Activated CD8-positive, alpha-beta T cell treated with anti-CD3 and anti-CD28 coated beads, Interleukin-2, amount 10 ng/mL, durations not matched to agents 7 days and 5 days (primary cell): ENCODE results near the gene PLG. TPM values are rescaled to one million over a fixed set of nuclear protein-coding genes. Genes with fewer than 3 reads are reported as not detected.
"Not testable (repeated sequence)": the region's sequence is repeated elsewhere in the genome, so short reads cannot be mapped to it uniquely, and the experiment has no call there.

ENCODE experiments used
- ATAC-seq: fragments of 150-1000 bp; cut with Tn5 transposase; one replicate; pipeline ENCODE4 v1.10.0; 2021; ENCODE audit warnings: moderate library complexity
- CTCF ChIA-PET: fragments of 350-600 bp; sonication (Branson Sonifier 250); formaldehyde crosslinking; loops from one replicate; lab custom pipeline; 2021; ENCODE audit warnings: antibody characterized with exemption; lab: Charles Lee
- POLR2A ChIA-PET: fragments of 350-600 bp; sonication (Branson Sonifier 250); formaldehyde crosslinking; loops from one replicate; lab custom pipeline; 2021; ENCODE audit warnings: antibody characterized with exemption; lab: Charles Lee
- DNase-seq: peaks from one replicate; pipeline ENCODE4 v3.0.0-alpha.2; 2020
- H3K27ac Mint-ChIP-seq: one replicate; pipeline ENCODE4 v1.8.0; 2021; ENCODE audit warnings: mild to moderate bottlenecking, mixed read lengths
- H3K27me3 Mint-ChIP-seq: one replicate; pipeline ENCODE4 v1.8.0; 2021; ENCODE audit warnings: low read depth, mixed read lengths
- H3K36me3 Mint-ChIP-seq: one replicate; pipeline ENCODE4 v1.8.0; 2021; ENCODE audit warnings: low read depth, mixed read lengths
- H3K4me1 Mint-ChIP-seq: one replicate; pipeline ENCODE4 v1.8.0; 2021; ENCODE audit warnings: low read depth, mixed read lengths
- H3K4me3 Mint-ChIP-seq: one replicate; pipeline ENCODE4 v1.8.0; 2021; ENCODE audit warnings: mild to moderate bottlenecking, mixed read lengths
- H3K9me3 Mint-ChIP-seq: one replicate; pipeline ENCODE4 v1.8.0; 2022; ENCODE audit warnings: mixed read lengths; ENCODE audit not compliant: insufficient read depth
- total RNA-seq, 2 experiments: library from RNA; stranded (reverse); gene quantifications; one replicate each; pipeline ENCODE4 v1.2.3, GENCODE V29; 2021

Gene PLG
- total RNA-seq, 2 experiments from 2014 or later, result 0.55 TPM; not detected in 1

DNA sequence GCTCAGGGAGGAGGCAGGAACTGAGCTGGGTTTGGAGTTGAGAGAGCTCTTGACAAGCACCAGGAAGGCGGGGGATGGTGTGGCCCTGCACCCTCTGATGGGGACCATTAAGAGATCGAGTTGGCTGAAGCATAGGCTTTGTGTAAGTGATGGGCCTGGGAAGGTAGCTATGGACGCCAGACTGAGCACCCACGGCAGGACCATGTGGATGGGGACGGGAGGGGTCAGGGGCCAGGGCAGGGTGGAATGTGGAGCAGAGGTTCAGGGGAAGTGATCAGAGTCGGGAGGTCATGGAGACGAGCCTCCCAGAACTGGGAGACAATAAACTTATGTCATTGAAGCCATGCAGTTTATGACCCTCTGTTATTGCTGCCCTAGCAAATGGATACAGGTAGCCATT, 81.7 kb downstream of the PLG start:
- ChIA-PET POLR2A (no interaction called here), CTCF (no interaction called here)
- peaks cover 8% of the 10 kb centered on the region for H3K9me3 Mint-ChIP-seq
- H3K27ac Mint-ChIP-seq, result no peak overlapping the region
- no peak overlapping the region for H3K4me3 Mint-ChIP-seq
- H3K36me3 Mint-ChIP-seq, result no peaks in the 10 kb centered on the region
- DNase-seq (no peak), ATAC-seq (no peak)
- H3K27me3 Mint-ChIP-seq, result no peaks in the 10 kb centered on the region
- no peaks in the 10 kb centered on the region for H3K4me1 Mint-ChIP-seq

DNA sequence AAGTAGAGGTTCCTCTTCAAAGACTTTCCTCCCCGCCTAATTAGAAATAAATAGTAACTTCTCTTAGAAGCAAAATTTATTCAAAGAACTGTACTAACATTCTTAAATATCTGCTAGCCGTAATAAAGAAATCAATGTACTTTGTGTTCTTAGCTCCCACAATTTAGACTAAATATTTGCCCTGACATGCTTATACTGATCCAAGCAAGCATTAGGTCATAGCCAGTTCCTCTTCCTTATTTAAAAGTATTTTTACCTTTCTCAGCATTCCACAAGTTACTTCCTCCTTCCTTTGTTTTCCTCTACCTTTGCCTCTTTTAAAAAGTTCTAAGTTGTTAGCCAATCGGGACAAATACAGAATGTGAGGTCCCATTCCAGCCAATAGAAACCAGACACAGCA, 86.1 kb downstream of the PLG start:
- H3K36me3 Mint-ChIP-seq, H3K4me3 Mint-ChIP-seq, H3K27ac Mint-ChIP-seq, CTCF ChIA-PET, DNase-seq, H3K27me3 Mint-ChIP-seq, POLR2A ChIA-PET, H3K4me1 Mint-ChIP-seq, ATAC-seq: not testable (repeated sequence)
- H3K9me3 Mint-ChIP-seq, result peaks cover 14% of the 10 kb centered on the region

DNA sequence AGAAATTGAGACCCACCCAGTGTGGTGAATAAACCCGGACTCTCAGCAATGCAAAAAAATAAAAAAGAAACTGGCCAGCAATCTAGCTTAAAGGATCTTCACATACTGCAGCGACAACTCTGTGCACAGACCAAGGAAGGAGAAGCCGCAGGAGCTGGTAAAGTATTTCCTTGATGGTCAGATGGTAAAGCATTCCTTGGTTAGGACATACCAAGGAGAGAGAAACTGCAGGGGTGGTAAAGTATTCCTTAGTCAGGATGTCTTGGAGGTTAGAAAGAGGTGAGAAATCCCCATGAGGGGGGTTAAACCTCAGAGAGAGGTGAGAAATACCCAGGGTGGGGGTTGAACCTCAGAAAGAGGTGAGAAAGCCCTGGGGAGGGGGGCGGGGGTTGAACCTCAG, 86.8 kb downstream of the PLG start:
- no peaks in the 10 kb centered on the region for H3K36me3 Mint-ChIP-seq
- no peak overlapping the region for H3K4me3 Mint-ChIP-seq
- no peak overlapping the region for H3K27ac Mint-ChIP-seq
- no peaks in the 10 kb centered on the region for H3K27me3 Mint-ChIP-seq
- no peaks in the 10 kb centered on the region for H3K4me1 Mint-ChIP-seq
- CTCF ChIA-PET, result no interaction called here
- POLR2A ChIA-PET, result no interaction called here
- DNase-seq (no peak), ATAC-seq (no peak)
- peaks cover 14% of the 10 kb centered on the region for H3K9me3 Mint-ChIP-seq

DNA sequence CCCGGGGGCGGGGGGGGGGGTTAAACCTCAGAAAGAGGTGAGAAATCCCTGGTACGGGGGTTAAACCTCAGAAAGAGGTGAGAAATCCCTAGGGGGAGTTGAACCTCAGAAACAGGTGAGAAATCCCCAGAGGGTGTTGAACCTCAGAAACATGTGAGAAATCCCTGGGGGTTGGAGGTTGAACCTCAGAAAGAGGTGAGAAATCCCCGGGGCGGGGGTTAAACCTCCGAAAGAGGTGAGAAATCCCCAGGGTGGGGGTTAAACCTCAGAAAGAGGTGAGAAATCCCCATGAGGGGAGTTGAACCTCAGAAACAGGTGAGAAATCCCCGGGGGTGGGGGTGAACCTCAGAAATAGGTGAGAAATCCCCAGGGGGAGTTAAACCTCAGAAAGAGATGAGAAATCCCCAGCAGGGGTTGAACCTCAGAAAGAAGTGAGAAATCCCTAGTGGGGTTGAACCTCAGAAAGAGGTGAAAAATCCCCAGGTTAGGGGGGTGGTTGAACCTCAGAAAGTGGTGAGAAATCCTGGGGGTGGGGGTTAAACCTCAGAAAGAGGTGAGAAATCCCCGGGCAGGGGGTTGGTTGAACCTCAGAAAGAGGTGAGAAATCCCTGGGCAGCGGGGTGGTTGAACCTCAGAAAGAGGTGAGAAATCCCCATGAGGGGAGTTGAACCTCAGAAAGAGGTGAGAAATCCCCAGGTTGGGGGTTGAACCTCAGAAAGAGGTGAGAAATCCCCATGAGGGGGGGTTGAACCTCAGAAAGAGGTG, 87.4 kb downstream of the PLG start:
- ATAC-seq (no peak), DNase-seq (no peak)
- CTCF ChIA-PET, result no interaction called here
- Mint-ChIP-seq H3K4me1 (no peaks in the 10 kb centered on the region), H3K27ac (no peak overlapping the region), H3K9me3 (peaks cover 14% of the 10 kb centered on the region), H3K36me3 (no peaks in the 10 kb centered on the region), H3K27me3 (no peaks in the 10 kb centered on the region), H3K4me3 (no peak overlapping the region)
- POLR2A ChIA-PET, result no interaction called here

DNA sequence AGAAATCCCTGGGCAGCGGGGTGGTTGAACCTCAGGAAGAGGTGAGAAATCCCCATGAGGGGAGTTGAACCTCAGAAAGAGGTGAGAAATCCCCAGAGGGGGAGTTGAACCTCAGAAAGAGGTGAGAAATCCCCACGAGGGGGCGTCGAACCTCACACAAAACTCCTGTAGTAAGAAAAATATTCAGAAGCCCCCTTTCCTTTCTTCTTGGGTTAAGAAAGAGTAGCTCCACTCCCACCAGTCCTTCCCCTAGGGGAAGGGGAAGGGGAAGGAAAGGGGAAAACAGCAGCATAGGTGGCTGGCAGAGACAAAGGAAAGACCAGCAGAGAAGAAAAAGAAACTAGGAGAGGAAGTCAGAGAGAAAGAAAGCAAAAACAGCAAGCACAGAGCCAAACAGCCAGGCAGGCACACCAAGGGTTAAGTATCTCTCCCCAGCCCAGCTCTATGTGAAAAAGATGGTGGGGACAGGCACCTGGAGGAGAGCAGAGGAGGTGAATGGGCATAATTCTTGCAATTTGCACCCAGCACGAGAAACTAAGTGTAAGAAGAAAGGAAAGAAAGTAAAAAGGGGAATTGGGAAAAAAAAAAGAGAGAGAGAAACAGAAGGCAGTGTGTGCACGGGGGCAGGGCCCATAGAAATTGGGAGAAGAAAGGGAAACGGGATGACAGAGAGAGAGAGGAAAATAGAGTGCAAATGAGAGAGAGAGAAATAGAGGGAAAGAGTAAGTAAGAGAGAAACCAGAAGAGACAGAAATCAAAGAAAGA, 88.2 kb downstream of the PLG start:
- peaks cover 14% of the 10 kb centered on the region for H3K9me3 Mint-ChIP-seq
- H3K27me3 Mint-ChIP-seq, result no peaks in the 10 kb centered on the region
- H3K4me1 Mint-ChIP-seq, result no peaks in the 10 kb centered on the region
- no peaks in the 10 kb centered on the region for H3K36me3 Mint-ChIP-seq
- H3K27ac Mint-ChIP-seq, result no peak overlapping the region
- no peak overlapping the region for H3K4me3 Mint-ChIP-seq
- no peak for ATAC-seq
- DNase-seq, result no peak
- POLR2A ChIA-PET, result no interaction called here
- CTCF ChIA-PET, result no interaction called here

DNA sequence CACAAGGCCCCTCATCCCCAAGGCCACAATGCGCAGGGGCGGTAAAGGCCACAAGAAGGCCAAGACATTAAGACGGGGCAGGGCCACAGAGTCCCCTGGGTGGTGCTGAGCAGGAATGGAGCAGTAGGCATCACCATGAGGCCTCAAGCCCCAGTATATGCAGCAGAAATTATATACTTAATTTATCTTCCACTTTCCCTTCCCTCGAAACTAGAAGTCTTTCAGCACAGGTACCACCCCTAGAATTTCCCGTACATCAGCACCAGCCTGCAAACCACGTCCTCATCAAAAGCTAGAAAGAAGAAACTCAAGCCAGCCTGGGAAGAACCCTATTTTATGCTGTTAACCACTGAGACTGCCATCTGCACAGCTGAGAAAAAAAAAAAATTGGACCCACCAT, 89.4 kb downstream of the PLG start:
- POLR2A ChIA-PET, result no interaction called here
- no peaks in the 10 kb centered on the region for H3K4me1 Mint-ChIP-seq
- no peaks in the 10 kb centered on the region for H3K36me3 Mint-ChIP-seq
- no peak for ATAC-seq
- no peak for DNase-seq
- H3K27me3 Mint-ChIP-seq, result no peaks in the 10 kb centered on the region
- H3K27ac Mint-ChIP-seq, result no peak overlapping the region
- CTCF ChIA-PET, result no interaction called here
- no peak overlapping the region for H3K4me3 Mint-ChIP-seq
- H3K9me3 Mint-ChIP-seq, result peaks cover 14% of the 10 kb centered on the region

DNA sequence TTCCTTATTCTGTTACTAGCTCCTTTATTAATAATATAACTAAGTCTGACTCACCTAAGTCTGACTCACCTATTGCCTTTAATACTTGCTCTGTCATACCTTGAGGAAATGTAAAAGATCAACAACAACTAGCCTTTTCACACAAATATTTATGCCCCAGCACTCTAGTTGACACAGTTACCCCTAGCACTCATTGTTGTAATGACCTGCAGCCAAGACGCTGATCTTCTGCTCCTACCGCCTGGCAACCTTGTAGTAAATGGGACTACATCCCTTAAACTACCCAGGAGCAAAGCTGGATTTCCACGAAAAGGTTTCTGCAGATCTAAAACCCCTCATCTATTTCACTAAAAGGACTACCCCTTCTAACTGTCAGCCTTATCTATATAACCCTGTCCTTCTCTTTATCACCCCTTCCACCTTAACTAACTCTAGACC, 90.0 kb downstream of the PLG start:
- H3K4me1 Mint-ChIP-seq, result no peaks in the 10 kb centered on the region
- no peaks in the 10 kb centered on the region for H3K27me3 Mint-ChIP-seq
- CTCF ChIA-PET, result no interaction called here
- no peak overlapping the region for H3K4me3 Mint-ChIP-seq
- no peak overlapping the region for H3K27ac Mint-ChIP-seq
- peaks cover 14% of the 10 kb centered on the region for H3K9me3 Mint-ChIP-seq
- no peaks in the 10 kb centered on the region for H3K36me3 Mint-ChIP-seq
- POLR2A ChIA-PET, result no interaction called here
- ATAC-seq, result no peak
- DNase-seq, result no peak

DNA sequence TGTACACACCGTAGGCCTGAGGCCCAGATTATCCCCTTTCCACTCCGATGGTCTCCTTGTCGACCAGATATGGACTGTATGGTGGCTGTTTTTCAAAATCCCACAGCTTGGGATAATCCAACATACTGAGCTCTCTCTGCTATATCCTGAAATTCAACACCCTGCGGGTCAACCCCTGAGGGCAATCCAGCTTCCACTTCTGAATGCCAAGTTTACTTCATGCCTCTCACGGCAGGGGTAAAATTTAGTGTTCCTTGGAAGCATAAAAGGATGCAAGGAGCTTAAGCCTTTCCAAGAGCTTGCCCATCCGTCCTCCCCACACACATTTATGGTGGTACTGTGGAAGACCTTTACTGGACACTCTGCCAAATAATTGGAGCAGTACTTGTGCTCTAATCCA, 90.7 kb downstream of the PLG start:
- H3K4me1 Mint-ChIP-seq, result no peaks in the 10 kb centered on the region
- H3K27me3 Mint-ChIP-seq, result no peaks in the 10 kb centered on the region
- no peaks in the 10 kb centered on the region for H3K36me3 Mint-ChIP-seq
- H3K9me3 Mint-ChIP-seq, result peaks cover 14% of the 10 kb centered on the region
- CTCF ChIA-PET, result no interaction called here
- no peak for DNase-seq
- H3K27ac Mint-ChIP-seq, result no peak overlapping the region
- ATAC-seq, result no peak
- H3K4me3 Mint-ChIP-seq, result no peak overlapping the region
- POLR2A ChIA-PET, result no interaction called here

DNA sequence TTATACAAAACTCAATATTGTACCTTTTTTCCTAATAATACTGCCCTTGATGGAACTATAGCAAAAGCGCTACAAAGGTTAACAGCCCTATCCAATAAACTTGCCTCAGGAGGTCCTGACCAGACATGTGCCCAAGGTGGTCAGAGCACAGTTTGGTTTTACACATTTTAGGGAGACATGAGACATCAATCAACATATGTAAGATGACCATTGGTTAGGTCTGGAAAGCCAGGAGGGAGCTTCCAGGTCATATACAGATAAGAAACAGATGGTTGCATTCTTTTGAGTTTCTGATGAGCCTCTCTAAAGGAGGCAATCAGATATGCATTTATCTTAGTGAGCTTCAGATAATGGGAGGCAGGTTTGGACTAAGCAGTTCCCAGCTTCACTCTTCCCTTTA, 91.6 kb downstream of the PLG start:
- Mint-ChIP-seq H3K4me3 (no peak overlapping the region), H3K4me1 (no peaks in the 10 kb centered on the region), H3K27me3 (no peaks in the 10 kb centered on the region), H3K36me3 (no peaks in the 10 kb centered on the region), H3K9me3 (peaks cover 8% of the 10 kb centered on the region), H3K27ac (no peak overlapping the region)
- ChIA-PET CTCF (no interaction called here), POLR2A (no interaction called here)
- ATAC-seq (no peak), DNase-seq (no peak)

DNA sequence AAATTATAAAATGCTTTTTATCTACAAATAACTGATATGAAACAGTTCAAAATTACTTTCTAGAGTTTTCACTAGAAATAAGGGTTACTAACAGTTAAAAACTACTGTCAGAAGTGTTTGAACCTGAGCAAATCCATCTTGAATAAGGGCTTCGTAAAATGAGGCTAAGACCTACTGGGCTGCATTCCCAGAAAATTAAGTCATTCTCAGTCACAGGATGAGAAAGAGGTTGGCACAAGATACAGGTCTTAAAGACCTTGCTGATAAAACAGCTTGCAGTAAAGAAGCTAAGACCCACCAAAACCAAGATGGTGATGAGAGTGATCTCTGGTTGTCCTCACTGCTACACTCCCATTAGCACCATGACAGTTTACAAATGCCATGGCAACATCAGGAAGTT, 93.7 kb downstream of the PLG start:
- Mint-ChIP-seq H3K4me1 (no peaks in the 10 kb centered on the region), H3K27ac (no peak overlapping the region), H3K4me3 (no peak overlapping the region), H3K36me3 (no peaks in the 10 kb centered on the region), H3K9me3 (peaks cover 12% of the 10 kb centered on the region), H3K27me3 (no peaks in the 10 kb centered on the region)
- DNase-seq (no peak), ATAC-seq (no peak)
- CTCF ChIA-PET, result no interaction called here
- POLR2A ChIA-PET, result no interaction called here

DNA sequence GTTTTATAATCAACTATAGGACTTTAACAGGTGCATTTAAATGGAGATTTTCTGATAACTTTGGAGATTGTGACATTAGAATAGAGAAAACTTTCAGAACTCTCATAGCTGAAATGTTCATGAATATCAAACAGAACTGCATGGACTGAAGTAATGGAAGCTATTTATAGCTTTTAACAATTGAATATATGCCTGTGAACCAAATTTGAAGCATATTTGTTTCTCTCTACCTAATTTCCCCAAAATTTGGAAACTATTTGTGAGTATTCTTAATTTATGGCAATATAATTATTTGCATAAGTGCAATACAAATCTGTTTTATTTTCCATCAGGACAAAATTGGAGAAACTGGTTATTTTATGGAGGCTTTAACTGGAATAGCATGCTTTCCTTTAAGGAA, 96.6 kb downstream of the PLG start:
- no peaks in the 10 kb centered on the region for H3K36me3 Mint-ChIP-seq

DNA sequence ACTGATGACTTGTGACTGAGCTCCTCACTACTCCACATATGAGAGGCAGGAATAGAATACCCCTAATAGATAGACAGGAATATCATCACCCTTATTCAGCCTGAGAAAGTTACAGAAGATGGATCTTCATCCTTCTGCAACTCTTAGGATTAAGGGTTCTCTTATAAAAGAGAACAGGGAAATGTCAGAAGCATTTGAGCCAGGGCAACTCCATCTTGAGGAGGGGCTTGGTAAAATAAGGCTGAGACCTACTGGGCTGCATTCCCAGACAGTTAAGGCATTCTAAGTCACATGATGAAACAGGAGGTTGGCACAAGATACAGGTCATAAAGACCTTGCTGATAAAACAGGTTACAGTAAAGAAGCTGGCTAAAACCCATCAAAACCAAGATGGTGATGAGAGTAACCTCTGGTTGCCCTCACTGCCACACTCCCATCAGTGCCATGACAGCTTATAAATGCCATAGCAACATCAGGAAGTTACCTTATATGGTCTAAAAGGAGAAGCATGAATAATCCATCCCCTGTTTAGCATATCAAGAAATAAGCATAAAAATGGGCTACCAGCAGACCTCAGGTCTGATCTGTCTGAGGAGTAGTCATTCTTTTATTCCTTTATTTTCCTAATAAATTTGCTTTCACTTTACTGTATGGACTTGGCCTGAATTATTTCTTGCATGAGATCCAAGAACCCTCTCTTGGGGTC, 97.9 kb downstream of the PLG start:
- Mint-ChIP-seq H3K27me3 (no peaks in the 10 kb centered on the region), H3K9me3 (peaks cover 8% of the 10 kb centered on the region), H3K36me3 (no peaks in the 10 kb centered on the region), H3K4me1 (no peaks in the 10 kb centered on the region), H3K4me3 (no peak overlapping the region), H3K27ac (no peak overlapping the region)
- POLR2A ChIA-PET, result no interaction called here
- DNase-seq, result no peak
- CTCF ChIA-PET, result no interaction called here
- no peak for ATAC-seq

More for the DNA sequence above, 96.6 kb downstream of the PLG start:
- Mint-ChIP-seq H3K4me1 (no peaks in the 10 kb centered on the region), H3K27ac (no peak overlapping the region), H3K9me3 (peaks cover 8% of the 10 kb centered on the region), H3K27me3 (no peaks in the 10 kb centered on the region), H3K4me3 (no peak overlapping the region)
- CTCF ChIA-PET, result no interaction called here
- POLR2A ChIA-PET, result no interaction called here
- ATAC-seq, result no peak
- no peak for DNase-seq
